HG03439 (cell line): Measurements from ENCODE around the gene SPINK8.
"Not testable (repeated sequence)": the region's sequence is repeated elsewhere in the genome, so short reads cannot be mapped to it uniquely, and the experiment has no call there.

Experiments
- ATAC-seq: cut with Tn5 transposase; IDR thresholded peaks from one replicate; pipeline ENCODE4 v1.9.1; 2021; ENCODE audit warnings: mild to moderate bottlenecking, moderate library complexity; ENCODE audit not compliant: unreplicated experiment

SPINK8 gene

GRCh38 chr3:48333346-48334245 is at the start of gene SPINK8:
SPINK8 (minus strand) TSS chr3:48333661; CDS start chr3:48328341, 5,320 bp downstream.
- ATAC-seq: not testable (repeated sequence)

DNA sequence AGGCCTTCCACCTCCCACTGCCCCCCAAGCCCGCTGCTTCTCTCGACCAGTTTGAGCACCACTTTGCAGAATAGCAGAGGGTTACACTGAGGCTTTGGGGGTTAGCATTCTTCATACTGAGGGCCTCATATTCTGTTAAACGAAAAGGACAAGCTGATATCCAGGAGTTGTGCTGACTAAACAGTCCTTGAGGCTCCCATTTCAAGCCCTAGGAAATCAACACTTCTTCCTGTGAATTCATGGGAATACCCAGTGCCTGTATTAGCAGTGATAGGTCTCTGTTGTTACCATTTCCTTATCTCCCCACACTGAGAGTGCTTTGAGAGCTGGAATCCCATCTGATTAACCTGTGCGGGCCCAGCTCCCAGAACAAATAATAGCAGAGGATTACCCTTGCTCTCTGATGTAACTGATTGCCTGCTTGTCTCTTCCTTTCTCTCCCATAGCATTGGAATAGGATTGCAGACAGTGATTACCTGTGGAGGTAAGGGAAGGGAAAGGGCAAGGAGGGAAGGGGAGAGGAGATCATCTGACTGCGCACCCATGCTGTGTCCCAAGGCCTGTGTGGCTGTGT is 39.5 kb upstream of the SPINK8 start:
- ATAC-seq: no peak

DNA sequence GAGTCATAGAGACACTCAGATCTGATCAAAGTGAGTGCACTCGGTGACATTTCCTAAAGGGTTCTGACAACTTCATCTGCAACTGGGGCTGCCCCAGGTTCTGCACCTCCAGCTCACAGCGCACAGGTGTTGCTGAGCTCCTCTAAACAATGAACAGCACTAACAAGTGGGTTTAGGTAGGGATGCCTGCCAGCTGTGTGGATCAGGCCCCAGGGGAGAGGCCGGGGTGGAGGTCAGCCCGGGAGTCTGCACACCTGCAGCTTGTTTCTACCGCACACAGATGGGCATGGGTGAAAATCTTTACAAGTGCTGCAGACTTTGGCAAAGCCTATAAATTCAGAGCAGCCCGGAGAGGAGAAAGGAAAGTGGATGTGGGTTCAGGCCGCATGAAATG is 38.9 kb upstream of the SPINK8 start:
- no peak for ATAC-seq

- no peak for ATAC-seq
Observed at GRCh38 chr3:48371651-48372376, 38.4 kb upstream of the SPINK8 start, which contains the start of gene FBXW12. FBXW12 (plus strand) TSS chr3:48372219; CDS start chr3:48372768, 549 bp downstream.

DNA sequence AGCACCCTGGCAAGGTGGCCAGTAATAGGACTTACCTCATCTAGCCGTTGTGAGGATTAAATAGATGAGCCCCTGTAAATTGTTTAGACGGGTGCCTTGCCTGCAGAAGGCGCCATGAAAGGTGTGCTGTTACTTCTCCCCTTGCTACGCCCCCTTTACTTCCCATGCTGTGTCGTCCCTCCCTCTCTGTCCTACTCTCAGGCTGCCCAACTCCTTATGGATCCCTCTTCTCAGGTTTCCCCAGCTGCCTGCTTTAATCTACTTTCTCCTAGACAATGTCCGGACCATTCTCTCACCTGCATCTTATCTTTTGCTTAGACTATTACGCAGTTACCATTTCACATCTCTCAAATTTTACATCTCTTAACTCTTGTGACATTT is 36.9 kb upstream of the SPINK8 start:
- no peak for ATAC-seq

- ATAC-seq: no peak
Observed at GRCh38 chr3:48369693-48370332, 36.4 kb upstream of the SPINK8 start.

DNA sequence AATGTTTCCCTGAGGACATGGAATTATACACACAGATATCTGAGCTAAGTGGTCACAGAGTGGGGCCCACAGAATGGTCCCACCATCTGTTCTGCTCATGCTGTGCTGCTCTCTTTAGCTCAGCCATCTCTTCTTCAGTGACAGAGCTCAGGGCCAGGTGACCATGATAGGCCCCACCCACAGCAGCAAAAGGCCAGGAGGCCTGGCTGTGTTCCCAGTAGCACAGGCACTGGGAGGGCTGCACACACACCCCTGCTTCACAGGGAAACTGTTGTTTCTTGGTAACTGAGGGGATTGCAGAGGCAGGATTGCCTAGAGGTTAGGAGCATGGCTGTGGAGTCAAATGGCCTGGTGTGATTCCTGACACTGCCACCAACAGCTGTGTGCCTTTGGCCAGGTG is 33.7 kb upstream of the SPINK8 start:
- no peak for ATAC-seq

DNA sequence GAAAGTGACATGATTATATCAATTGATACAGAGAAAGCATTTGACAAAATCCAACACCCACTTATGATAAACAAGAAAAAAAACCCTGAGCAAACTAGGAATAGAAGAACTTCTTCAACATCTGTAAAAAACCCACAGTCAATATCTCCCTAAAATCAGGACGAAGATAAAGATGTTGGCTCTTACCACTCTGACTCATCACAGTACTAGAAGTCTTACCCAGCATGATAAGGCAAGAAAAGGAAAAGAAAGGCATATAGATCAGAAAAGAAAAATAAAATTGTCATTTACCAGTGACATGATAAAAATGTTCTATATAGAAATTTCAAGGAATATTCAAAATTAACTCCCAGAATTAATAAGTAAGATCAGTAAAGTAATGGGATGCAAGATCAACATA is 31.4 kb upstream of the SPINK8 start:
- no peak for ATAC-seq

GRCh38 chr3:48361928-48362327 is 28.5 kb upstream of the SPINK8 start:
- no peak for ATAC-seq

- no peak for ATAC-seq
Observed at GRCh38 chr3:48356419-48356818, 23.0 kb upstream of the SPINK8 start.

GRCh38 chr3:48353987-48354386 is 20.5 kb upstream of the SPINK8 start:
- ATAC-seq: no peak

DNA sequence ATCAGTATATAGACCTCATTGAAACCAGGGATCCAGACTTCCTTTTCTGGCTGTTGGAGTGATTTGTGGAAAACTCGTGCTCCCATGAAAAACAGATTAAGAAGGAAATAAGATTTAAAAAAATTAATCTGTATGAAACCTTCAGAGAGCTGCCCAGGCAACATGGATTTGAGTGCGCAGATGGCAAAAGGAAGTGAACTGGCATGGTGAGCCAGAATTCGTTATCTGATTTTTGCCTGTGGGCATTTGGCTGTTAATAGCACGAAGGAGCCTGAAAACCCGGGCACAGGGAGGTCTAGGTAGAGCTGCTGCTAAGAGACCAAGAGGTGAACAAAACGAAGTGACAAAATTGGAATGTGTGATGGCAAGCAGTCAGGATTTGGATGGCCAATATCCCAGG is 19.1 kb upstream of the SPINK8 start:
- no peak for ATAC-seq

GRCh38 chr3:48347500-48347899 is 14.0 kb upstream of the SPINK8 start:
- ATAC-seq: no peak

- ATAC-seq: no peak
Observed at GRCh38 chr3:48345946-48346572, 12.6 kb upstream of the SPINK8 start.

GRCh38 chr3:48344867-48345507 is 11.5 kb upstream of the SPINK8 start:
- no peak for ATAC-seq

DNA sequence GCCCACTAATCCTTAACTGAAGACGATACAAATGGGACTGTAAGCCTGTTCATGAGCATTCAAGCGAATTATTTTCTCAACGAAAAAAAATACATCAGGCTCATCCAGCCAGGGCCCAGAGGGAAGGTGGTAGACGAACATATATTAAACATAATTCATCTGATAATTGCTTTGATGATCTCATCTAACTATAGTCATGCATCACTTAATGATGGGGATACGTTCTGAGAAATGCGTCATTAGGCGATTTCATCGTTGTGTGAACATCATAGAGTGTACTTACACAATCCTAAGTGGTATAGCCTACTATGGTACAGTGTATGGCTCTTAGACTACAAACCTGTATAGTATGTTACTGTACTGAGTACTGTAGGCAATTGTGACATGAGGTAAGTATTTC is 10.0 kb upstream of the SPINK8 start:
- no peak for ATAC-seq

DNA sequence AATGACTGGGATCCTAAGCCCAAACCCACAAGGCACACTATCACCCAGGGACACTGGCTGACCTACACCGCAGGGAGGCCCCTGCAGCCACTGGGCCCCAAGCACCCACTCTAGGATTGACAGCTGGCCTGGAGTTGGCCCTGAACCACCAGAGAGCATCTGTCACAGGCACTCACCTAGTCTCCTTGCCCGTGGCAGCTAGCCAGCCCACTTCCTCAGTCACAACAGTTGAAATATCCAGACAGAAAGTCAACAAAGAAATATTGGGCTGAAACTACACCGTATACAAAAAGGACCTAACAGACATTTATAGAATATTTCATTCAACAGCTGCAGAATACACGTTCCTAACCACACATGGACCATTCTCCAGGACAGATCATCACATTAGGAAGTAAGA is 5.2 kb upstream of the SPINK8 start:
- ATAC-seq: no peak

DNA sequence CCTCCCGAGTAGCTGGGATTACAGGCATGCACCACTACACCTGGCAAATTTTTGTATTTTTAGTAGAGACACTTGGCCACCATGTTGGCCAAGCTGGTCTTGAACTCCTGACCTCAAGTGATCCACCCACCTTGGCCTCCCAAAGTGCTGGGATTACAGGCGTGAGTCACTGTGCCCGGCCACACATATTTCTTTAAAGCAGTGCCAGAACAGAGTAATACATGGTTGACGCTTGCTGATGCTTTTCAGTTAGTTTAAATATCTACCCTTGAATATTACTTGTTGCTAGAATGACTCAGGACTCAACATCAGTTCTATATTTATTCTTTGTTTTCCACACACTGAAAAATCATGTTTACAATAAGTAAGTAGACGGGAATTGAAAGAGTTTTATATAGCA is 4.1 kb upstream of the SPINK8 start:
- not testable (repeated sequence) for ATAC-seq

DNA sequence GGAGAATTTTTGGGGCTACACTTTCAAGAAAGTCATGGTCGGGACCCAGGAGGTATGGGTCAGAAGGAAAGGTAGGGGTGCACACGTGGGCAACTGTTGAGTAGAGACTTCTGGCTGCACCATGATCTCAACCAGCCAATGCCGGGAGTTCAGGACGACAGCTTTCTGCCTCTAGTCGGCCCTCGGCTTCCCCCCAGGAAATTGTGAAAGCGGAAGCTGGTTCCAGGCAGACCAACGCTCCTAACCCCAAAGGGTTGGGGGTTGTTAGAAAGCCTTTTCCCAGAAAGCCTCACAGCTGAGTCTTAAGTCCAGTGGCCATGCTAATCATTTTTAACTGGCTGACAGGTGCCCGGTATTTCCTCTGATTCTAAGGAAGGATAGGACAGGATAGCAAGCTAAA is 1.8 kb upstream of the SPINK8 start:
- ATAC-seq: not testable (repeated sequence)

GRCh38 chr3:48334605-48335004 is 1.1 kb upstream of the SPINK8 start:
- no peak for ATAC-seq
